Measurements from ENCODE around the gene SP6.

- TF ChIP-seq CTCF (IDR thresholded peaks at IDR 0.05) (no peak), EP300 (IDR thresholded peaks at IDR 0.05) (no peak), POLR2A (IDR thresholded peaks at IDR 0.05; ENCODE audit: low read depth) (no peak), POLR2AphosphoS5 (IDR thresholded peaks at IDR 0.05) (no peak)
Measured at GRCh38 chr17:47818002-47818695, 32.8 kb downstream of the SP6 start.

All from esophagus muscularis mucosa (tissue), 4 donors.